Fibroblast of skin of right biceps (primary cell): ENCODE results near the gene MYO9B.
"Not testable (repeated sequence)": the region's sequence is repeated elsewhere in the genome, so short reads cannot be mapped to it uniquely, and the experiment has no call there.

Experiments used
- DNase-seq: peaks from one replicate; pipeline ENCODE4 v3.0.0-alpha.2; 2013

MYO9B gene

DNA sequence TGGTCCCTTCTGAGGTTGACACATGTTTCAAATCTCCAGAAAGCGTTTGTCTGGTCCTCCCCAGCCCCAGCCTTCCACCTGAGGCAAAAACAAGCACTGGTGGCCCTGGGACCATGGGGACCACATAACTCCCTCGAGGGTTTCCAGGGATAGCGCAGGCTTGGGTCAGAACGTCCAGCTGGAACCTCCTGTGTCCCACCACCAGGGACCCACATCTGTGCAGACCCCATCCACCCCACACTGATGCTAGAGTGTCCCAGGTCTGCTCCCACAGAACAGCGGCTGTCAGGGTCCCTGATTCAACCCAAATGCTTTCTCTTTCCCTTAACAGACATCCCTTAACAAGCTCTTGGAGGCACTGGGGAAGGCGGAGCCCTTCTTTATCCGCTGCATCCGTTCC lies 110.0 kb downstream of the MYO9B start:
- DNase-seq, result no peak

- not testable (repeated sequence) for DNase-seq
These were observed 116.2 kb downstream of the MYO9B start for GRCh38 chr19:17191736-17192135.

DNA sequence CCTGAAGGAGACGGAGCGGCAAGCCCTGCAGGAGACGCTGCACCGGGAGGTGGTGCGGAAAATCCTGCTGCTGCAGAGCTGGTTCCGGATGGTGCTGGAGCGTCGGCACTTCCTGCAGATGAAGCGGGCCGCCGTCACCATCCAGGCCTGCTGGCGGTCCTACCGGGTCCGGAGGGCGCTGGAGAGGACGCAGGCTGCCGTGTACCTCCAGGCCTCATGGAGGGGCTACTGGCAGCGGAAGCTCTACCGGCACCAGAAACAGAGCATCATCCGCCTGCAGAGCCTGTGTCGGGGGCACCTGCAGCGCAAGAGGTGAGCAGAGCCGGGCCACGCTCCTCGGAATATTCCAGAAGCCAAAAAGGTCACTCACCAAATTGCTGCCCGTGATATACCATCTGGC lies 117.2 kb downstream of the MYO9B start:
- DNase-seq, result no peak

GRCh38 chr19:17194608-17195007 lies 119.0 kb downstream of the MYO9B start:
- DNase-seq, result no peak

GRCh38 chr19:17195106-17195505 lies 119.5 kb downstream of the MYO9B start:
- DNase-seq, result no peak

GRCh38 chr19:17196610-17197009 lies 121.0 kb downstream of the MYO9B start:
- DNase-seq, result no peak

DNA sequence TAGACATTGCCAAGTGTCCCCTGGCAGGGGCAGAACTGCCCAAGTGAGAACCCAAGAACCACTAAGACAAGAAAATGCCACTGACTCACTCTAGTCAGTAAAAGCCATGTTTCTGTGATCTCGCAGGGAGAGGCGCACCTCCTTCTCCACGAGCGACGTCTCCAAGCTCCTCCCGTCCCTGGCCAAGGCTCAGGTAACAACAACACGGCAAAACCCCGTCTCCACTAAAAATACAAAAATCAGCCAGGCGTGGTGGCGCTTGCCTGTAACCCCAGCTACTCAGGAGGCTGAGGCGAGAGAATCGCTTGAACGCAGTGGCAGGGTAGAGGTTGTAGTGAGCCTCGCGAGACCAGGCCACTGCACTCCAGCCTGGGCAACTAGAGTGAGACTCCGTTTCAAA lies 122.1 kb downstream of the MYO9B start:
- no peak for DNase-seq

DNA sequence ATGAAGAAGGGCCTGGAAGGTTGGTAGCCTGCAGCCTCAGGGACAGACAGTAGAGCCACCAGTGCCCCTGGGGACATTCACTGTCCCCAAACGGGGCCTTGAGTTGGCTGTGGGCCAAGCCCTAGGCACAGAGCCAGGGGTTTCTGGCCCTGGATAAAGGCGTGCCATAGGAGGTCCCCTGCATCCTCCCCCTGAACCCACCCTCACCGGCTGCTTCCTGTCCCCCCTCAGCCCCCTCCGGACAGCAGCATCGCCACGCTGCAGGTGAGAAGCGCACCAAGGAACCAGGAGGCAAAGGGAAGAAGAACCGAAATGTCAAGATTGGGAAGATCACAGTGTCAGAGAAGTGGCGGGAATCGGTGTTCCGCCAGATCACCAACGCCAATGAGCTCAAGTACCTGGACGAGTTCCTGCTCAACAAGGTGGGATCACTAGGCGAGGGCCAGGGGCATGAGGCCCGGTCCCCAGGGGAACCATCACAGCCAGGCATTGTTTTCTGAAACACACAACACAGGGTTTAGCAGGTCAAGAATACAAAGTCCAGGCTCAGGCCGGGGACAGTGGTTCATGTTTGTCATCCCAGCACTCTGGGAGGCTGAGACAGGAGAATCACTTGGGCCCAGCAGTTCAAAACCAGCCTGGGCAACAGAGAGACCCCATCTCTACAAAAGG lies 125.0 kb downstream of the MYO9B start:
- no peak for DNase-seq

- no peak for DNase-seq
These were observed 126.7 kb downstream of the MYO9B start for GRCh38 chr19:17202249-17202648.

DNA sequence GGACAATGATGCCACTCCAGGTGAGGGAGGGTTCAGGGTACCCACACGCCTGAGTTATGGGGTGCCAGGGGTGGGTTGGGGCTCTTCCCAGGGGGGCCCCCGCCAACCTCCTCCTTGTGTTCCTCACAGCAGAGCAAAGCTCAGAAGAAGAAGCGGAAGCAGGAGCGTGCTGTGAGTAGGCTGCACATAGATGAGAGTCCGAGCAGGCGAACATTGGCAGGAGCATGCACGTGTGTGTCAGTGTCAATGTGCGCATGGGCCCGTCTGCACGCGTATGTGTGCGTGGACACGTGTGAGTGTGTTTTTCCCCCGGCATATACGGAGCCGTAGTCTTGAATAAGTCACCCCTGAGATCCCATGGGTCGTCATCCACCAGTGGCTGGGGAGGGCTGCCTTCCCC lies 127.1 kb downstream of the MYO9B start:
- DNase-seq, result no peak

- peak; percentile 26 for DNase-seq
These were observed 129.9 kb downstream of the MYO9B start for GRCh38 chr19:17205237-17206140.

GRCh38 chr19:17206736-17207581 lies 131.4 kb downstream of the MYO9B start:
- no peak for DNase-seq

DNA sequence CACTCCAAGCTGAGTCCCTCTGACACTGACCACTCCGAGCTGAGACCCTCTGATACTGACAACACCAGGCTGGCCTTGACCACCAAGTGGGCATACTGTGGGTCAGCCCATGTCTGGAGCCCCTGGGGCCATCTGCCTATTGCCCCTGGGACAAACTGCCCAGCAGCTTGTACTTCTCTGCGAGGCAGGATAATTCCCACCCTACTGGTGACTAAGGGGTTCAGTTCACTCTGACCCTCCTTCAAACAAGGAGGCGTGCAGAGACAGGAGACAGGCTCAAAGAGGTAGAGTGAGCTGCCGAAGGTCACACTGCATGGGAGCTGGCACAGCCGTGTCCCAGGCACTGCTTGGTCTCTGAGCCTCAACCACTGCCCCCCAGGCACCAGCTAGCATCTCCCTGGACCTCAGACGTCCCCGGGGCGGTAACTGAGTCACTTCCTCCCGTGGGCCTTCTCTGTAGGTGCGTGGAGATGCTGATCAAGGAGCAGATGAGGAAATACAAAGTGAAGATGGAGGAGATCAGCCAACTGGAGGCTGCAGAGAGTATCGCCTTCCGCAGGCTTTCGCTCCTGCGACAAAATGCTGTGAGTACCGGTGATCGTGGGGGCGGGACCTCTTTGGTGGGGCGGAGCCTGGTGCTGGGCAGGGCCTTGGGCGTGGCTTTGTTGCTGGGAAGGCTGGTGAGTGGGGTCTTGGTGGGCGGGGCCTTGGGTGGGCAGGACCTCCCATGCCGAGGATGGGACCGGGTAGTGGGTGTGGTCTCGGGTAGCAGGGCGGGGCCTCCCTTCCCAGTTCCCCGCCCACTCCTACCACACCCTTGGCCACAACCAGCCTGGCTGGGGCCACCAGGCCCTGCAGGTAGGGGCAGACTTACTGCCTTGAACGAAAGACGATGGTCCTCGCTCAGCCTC lies 133.8 kb downstream of the MYO9B start:
- DNase-seq, result peak; percentile 57

- DNase-seq, result no peak
These were observed 134.7 kb downstream of the MYO9B start for GRCh38 chr19:17210296-17210695.

DNA sequence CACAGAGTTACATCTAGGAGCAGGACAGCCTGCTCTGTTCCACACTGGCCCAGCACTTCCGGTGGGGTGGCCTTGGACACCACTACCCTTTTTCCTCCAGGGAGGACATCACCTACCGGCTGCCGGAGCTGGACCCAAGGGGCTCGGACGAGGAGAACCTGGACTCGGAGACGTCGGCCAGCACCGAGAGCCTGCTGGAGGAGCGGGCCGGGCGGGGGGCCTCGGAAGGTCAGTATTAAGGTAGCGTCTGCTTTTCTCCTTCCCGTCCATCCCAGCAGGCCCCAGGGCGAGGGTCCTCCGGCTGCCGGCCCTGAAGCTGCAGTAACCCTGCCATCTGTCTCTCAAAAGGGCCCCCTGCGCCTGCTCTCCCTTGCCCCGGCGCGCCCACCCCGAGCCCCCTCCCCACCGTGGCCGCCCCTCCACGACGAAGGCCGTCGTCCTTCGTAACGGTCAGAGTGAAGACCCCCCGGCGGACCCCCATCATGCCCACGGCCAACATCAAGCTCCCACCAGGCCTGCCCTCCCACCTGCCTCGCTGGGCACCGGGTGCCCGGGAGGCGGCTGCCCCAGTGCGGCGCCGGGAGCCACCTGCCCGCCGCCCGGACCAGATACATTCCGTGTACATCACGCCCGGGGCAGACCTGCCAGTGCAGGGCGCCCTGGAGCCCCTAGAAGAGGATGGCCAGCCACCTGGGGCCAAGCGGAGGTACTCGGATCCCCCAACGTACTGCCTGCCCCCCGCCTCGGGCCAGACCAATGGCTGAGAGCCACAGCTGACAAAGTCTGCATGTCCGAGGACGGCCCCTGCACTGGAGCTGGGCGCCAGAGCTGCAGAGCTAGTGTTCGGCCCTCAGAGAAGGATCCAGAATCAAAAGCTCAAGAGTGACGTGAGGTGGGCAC lies 136.2 kb downstream of the MYO9B start:
- DNase-seq, result no peak

DNA sequence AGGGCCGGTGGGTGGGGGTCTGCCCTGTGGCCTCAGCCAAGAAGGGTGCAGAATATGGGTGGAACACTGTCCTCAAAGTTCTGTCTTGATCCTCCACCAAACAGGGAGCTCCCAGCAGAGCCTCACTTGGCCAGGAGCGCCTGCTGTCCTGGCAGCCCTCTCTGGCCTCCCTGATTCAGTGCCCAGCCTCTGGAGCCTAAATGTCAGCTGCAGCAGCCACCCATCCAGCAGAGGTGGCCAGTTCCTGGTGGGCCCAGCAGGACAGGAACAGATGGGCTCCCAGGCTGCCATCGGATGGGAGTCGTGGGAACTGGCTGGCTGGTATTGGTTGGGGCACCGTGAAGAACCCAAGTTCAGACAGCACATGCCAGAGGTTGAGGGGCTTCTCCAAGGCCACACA lies 137.8 kb downstream of the MYO9B start:
- DNase-seq, result no peak

GRCh38 chr19:17214508-17215126 lies 139.0 kb downstream of the MYO9B start:
- peak; percentile 11 for DNase-seq

DNA sequence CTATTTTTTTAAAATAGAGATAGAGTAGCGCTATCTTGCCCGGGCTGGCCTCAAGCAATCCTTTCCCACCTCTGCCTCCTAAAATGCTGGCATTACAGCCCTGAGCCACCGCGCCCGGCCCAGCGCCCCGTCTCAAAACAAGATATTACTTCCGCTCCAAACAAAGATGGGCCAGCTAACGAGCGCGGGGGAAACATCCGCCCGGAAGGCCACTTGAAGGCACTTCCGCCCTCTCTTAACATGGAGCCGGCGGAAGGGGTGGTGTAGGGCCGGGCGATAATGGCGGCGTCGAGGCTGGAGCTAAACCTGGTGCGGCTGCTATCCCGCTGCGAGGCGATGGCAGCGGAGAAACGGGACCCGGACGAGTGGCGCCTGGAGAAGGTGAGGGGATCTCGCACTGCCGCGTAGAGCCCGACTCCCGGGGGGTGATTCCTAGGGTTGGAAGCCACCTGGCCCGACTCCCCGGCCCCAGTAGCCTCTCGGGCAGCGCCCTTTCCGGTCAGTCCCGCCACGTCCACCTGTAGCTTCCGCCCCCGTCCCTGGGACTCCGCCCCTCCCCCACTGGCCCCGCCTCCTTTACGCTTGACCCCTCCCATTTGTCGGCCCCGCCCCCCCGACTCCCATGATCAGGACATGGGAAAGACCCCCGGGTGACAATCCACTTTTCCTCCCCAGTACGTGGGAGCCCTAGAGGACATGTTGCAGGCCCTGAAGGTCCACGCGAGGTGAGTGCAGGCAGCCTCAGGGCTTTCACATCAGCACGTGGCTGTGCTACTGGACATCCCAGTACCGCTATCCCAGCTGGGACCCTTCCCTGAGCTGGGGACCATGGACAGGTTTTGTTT lies 139.8 kb downstream of the MYO9B start, which contains the start of gene USE1:
Gene USE1, plus strand, starts transcription at position 231 of the 845 bp plus-strand sequence. Its CDS starts 49 bp downstream, at position 280.
- DNase-seq, result peak; percentile 91

- DNase-seq, result no peak
These were observed 140.6 kb downstream of the MYO9B start for GRCh38 chr19:17216058-17216670.
